OCI-LY3 (cell line): ENCODE data around the gene SMCO3.

ENCODE experiments used
- CTCF ChIP-seq: fragments of 200-600, 300-600 bp; sonication (generic); IDR thresholded peaks from 2 replicates; pipeline ENCODE4 v1.5.1; 2014; ENCODE audit warnings: antibody characterized with exemption, low read length, low read depth
- EZH2phosphoT487 ChIP-seq: fragments of 200-600 bp; shearing (Covaris generic); IDR thresholded peaks from 2 replicates; pipeline ENCODE4 v1.6.1; 2018; ENCODE audit warnings: antibody characterized with exemption, mixed run types, low read depth

- no peak for TF ChIP-seq EZH2phosphoT487
- TF ChIP-seq CTCF, result no peak
Observed at GRCh38 chr12:14840616-14841015, 26.6 kb upstream of the SMCO3 start.
